Measurements from ENCODE around the gene ASB7.
"Not testable (repeated sequence)": the region's sequence is repeated elsewhere in the genome, so short reads cannot be mapped to it uniquely, and the experiment has no call there.

Gene ASB7

DNA sequence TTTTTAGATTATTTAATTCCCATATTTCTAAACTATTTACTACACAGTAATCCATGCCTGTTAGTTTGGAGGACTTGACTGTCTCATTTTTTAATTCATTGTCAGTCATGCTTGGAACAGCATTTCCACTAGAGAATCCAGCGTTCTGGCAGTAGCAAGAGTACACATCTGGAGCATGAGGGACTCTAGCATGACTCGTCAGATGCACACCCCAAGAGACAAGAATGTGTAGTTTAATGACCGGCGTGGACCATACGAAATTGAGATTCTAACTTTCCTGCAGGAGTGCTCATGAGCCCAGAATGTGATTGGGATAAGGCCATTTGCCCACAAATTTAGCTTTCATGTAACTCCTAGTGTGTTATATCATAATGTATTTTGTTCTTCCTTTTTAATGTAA lies 48.9 kb downstream of the ASB7 start:
- no peak for DNase-seq (ENCODE audit: low spot score)

DNA sequence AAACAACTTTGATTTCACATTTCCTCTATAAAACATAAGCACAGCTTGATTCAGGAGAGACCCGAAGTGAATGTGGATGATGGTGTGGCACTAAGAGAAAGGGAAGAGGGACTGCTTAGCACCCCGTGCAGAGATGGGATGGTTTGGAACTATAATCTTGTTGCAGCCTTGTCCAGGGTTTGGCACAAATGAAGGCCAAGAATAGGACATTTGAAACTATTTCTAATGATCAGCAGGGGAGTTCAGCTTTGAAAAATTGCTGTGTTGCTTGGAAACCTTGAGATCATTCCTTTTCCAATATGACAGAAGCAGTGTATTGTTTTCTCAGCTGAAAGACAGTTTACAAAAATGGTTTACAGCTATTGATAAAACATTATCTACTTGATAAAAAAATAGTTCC lies 49.7 kb downstream of the ASB7 start:
- DNase-seq (ENCODE audit: low spot score): no peak

DNA sequence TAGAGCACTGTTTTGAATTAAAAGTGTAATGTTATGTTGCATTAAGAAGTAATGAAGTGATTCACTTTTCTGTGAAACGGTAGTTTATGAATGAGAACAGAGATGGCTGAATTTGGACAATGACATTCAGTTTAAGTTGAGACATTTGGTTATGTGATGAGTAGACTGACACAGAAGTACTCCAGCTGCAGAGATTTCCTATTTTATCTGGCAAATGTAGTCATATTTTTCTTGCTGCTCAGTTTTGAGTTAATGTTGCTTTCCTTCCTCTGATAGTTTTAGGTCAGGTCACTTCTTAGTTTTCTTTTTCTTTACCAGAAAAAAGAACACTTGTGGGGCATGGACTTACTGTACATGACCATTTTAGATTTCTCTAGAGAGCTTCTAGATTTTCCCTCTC lies 51.2 kb downstream of the ASB7 start:
- DNase-seq (ENCODE audit: low spot score): no peak

DNA sequence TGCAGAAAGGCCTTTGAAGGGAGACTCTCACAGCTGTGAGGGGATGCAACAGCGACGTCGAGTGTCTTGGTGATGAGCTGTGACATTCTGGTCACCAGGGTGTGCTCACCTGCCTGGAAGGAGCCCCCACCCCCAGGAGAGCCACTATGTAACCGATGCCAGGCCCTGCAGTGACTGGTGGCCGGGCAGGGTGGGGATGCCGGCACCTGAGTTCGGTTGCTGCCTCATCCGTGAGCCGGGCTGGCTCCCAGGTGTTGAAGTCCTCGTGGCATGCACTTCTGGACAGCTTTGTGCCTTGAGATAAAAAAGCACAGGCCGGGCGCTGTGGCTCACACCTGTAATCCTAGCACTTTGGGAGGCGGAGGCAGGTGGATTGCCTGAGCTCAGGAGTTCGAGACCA lies 56.5 kb downstream of the ASB7 start:
- DNase-seq (ENCODE audit: low spot score): no peak

DNA sequence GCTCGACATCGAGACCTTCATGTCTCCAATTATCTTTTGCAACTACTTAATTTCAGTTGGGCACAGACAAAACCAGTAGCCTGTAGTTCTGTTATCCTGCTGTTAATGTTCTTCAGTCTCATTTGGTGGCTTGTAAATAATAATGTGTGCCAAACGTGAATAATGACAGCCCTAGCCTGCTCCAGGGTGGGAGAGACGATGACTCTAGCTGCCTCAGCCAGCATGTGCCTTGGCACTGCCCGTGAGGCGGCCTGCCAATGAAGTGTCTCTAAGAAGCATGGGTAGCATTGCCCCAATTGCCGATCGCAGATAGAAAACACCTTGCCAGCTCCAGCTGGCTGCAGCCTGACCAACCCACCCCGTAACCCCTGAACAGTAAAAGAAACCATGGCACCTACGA lies 58.8 kb downstream of the ASB7 start:
- no peak for DNase-seq (ENCODE audit: low spot score)

DNA sequence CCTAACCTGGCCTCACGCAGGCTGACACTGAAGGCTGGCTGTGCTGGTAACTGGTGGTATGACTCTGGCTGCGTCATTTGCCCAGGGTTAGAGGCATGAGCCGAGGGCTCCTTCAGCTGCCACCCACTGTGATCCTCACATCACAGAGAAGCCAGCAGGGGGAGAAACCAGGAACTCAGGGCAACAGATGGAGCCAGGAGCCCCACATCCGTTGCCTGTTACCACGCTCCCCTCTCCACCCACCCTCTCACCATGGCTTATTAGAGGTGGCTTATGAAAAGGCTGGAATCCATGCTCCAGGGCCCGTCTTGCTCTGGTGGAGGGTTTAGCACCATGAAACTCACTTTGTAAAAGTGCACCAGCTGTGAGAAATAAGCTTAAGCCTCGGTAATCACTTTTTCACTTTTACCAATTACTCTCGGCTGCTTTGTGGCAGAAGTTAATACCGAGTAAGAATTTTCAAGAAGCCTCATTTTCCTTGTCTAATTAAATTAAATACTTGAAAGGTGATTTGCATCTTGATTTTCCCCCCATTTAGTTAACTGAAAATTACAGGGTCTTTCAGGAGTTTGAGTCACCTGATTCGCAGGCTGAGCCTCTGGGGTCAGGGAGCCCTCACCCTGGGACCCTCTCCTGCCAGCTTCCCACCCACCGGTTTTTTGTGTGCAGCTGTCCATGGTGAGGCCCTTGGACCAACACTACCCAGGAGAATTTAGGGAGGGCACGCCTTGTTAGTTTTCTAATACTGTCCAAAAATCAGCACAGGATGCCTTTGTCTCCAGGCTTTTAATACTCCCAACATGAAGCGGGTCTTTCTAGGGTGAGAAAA lies 60.9 kb downstream of the ASB7 start:
- peak; percentile 74 for DNase-seq (ENCODE audit: low spot score)

DNA sequence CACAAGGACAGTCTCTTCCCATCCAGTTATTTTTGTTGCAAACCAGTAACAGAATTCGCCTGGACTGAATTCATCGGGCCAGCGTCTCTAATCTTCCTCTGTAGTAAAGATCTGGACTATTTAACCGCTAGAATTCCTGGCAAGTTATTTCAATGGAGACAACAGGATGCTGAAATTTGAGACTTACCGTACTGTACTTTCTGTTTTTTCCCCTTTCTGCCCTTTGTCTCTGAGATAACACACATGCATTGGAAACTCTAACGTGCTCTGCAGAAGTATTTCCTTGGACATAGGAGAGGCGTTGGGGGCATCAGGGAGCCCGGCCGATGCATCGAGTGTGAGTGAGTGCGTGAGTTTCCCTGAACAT lies 61.5 kb downstream of the ASB7 start:
- peak; percentile 38 for DNase-seq (ENCODE audit: low spot score)

DNA sequence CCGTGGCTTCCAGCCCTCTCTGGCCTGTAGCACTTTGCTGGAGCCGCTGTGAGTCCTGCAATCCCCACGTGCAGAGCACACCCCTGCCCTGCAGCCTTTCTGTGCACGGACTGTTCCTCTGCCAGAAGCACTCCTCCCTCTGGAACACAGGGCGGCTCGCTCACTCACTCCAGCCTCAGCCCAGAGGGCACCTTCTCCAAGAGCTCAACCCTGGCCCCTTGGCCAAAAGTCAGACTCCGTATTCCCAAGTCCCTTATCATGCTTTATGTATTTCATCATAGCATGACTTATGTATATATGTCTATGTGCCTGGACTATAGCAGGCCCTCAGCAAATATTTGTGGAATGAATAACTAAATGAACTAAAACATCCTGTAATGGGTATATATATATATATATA lies 63.2 kb downstream of the ASB7 start:
- no peak for DNase-seq (ENCODE audit: low spot score)

DNA sequence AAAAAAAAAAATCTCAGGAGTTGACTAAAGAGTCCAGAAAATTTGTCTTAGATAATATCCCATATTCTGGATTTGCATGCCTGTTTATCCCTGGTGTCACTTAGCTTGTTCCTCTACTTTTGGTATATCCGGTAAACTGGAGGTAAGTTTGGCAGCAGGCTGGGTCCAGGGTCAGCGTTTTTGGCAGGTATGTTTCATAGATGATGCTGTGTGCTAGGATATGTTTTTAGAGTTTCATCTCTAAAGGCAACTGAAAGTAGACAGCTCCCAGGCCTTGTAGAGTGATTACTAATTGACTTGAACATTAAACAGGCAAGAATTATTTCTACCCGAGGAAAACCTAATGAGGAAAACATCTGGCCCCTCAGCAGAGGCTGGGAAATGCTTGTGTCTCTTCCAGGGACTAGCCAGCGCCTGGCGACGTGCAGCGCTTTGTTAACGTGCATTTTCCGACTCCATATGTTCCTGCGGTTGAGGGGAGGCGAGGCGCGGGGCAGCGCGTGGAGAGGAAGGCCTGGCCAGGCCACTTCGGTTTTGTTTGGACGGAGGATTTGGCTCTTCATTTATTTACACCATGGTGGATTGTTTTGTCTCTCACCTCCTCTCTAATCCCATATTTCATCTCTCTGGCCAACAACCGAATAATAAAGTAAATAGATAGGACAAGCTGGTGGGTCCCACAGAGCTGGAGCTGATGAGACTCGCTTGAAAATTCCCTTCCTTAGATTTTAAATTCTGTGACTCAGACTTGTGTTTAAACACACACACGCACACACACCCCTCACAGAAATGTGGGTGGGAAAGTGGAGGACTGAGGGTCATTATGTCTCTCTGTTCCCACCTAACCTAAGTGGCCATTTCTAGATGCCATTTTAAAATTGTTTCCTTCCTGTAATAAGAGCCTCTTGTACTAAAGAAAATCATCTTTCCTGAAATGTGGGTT lies 65.3 kb downstream of the ASB7 start:
- DNase-seq (ENCODE audit: low spot score): no peak

DNA sequence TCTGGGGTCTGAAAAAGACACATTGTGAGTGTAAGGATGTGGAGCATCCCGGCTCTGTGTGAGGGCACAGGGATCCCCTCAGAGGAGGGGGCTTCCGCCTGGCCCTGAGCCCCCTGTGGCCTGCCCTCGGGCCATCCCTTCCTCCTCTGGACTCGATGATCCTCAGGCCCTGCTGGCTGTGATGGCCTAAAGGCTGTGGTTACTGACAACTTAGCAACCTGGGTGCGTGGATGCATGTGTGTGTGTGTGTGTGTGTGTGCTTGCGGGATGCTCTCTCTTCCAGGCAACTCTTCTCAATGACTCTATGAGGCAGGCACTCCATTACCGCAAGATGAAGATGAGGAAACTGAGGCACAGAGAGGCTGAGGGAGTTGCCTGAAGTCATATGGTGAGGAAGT lies 66.0 kb downstream of the ASB7 start:
- no peak for DNase-seq (ENCODE audit: low spot score)

DNA sequence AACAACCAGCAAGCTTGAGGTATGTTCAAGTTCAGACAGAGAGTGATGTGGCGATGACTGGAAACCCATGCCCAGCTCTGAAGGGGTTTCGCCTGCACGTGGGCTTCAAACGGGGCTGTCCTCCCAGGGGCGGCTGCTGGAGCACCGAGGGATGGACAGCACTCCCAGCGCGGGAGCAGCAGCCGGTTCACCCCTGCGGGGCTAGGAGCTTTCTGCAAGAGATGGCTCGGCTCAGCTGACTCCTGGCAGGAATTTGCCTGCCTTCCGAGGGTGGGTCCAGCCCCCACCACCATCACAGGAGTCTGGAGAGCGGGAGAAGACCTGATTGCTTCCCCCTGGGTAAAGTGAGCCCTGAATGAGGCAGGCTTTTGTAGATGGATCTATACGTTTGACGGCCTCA lies 66.9 kb downstream of the ASB7 start:
- no peak for DNase-seq (ENCODE audit: low spot score)

DNA sequence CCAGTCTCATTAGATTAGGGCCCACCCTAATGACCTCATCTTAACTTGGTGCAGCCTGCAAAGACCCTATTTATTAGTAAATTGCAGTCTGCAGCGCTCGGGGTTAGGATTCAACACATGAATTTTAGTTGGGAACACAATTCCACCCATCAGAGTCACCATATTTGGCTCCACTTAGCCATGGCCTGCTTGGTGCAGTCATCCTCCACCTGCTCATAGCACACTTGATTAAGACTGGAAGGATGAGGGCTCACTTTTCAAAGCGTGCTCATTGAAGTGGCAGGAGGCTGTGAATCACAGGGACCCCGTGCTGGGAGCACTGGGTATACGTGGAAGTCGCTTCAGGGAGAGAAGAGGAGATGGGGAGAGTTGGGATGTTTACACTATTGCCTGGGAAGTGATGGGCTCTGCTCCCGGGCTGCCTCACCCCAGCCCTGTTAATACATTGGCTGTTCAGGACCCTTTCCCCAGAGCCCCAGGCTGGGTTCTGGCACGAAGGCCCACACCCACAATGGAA lies 68.2 kb downstream of the ASB7 start:
- DNase-seq (ENCODE audit: low spot score): no peak

DNA sequence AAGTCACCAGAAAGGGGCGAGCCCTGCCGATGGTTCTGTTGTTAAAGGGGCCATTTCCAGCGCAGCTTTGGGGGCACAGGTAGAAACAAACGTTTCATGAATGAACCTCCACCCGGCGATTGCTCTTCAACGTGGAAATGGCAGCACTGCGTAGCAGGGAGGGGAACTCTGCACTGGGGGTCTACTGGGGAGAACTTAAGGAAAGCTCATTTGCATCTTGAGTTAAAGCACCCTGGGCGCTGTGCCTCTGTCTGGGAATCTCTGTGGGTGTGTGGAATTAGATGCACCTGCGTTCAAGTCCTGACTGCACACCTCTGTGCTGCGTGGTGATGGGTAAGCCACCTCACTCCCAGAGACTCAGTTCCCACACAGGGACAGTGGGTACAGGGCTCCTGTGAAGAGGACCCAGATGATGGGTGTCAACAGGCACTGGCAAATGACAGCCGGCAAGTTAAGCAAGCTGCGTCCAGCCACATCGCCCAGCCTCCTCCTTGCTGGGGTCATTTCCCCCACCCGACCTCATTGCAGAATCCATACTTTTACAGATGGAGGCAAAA lies 68.8 kb downstream of the ASB7 start:
- DNase-seq (ENCODE audit: low spot score): peak; percentile 34

DNA sequence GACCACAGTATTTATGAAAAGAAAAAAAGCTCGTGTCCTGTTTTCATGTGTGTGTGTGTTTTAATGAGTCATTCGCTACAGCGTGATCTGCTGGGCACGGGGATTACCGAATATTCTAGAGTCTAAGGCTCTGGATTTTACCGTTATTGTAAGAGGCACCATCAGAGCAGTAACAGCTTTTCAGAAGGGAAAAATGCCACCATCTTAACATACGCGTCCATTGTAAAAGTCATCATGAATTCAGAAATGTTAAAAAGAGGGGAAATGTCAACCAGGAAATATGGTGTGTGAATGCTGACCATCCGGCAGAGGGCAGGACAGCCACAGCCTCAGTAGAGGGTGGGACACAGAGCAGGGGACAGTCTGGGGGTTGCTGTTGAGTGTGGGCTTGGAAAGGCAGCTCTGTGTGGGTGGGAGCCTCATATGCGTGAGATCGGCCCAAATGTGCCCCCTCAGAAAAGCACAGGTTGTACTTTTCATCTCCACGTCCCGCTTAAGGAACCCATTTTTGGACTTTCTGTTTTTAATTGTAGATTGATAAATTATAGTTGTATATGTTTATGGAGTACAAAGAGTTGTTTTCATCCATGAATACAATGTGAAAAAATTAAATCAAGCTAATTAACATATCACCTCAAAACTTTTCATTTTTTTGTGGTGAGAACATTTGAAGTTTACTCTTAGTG lies 69.6 kb downstream of the ASB7 start:
- peak; percentile 53 for DNase-seq (ENCODE audit: low spot score)

DNA sequence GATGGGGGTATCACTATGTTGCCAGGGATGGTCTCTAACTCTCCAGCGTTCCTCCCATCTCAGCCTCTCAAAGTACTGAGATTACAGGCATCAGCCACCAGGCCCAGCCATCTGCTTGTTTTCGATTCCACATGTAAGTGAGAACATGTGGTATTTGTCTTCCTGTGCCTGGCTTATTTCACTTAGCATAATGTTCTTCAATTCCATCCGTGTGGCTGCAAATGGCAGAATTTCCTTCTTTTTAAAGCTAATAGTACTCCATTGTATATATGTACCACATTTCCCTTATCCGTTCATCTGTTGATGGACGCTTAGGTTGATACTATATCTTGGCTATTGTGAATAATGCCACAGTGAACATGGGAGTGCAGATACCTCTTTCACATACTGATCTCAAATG lies 70.6 kb downstream of the ASB7 start:
- DNase-seq (ENCODE audit: low spot score): no peak

DNA sequence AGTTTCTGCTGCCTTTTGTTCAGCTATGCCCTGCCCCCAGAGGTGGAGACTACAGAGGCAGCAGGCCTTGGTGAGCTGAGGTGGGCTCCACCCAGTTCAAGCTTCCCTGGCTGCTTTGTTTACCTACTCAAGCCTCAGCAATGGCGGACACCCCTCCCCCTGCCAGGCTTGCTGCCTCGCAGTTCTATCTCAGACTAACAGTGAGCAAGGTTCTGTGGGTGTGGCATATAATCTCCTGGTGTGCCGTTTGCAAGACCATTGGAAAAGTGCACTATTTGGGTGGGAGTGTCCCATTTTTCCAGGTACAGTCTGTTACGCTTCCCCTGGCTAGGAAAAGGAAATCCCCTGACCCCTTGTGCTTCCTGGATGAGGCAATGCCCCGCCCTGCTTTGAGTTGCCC lies 76.8 kb downstream of the ASB7 start:
- DNase-seq (ENCODE audit: low spot score): not testable (repeated sequence)

DNA sequence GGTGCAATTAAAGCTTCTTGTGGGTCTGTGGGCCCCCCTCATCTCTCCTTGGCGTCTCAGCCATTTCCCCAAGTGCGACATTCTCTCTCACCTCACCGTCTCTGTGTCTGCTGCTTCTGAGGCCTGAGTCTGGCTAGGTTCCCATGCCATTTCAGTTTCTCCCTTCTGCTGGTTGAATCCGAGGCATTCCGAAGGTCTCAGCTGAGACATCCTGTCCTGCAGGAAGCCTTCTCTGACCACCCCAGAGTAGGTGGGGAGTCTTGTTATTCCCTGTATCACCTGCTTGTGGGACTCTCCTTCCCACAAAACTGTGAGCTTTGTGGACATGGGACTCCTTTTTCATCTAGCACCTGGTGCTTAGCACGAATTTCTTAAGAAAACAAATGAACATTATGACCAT lies 78.3 kb downstream of the ASB7 start:
- no peak for DNase-seq (ENCODE audit: low spot score)

DNA sequence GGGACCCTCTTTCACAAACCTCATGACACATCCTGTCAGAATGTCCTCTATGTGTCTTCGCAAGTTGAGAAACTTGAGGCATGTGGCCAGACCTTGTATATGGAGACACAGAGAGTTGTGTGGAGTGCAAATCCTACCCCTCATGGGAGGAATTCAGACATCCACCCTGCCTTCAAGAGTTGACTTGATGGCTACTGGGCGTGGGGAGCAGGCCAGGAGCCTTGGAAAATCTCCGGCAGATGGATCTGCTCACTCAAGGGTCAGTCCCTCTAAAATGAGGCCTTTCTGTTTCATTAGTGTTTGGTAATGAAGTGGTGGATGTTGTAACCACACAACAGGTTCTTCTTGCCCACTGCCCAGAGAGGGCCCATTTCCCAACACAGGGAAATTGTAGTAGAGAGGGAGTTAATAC lies 79.0 kb downstream of the ASB7 start:
- DNase-seq (ENCODE audit: low spot score): no peak

DNA sequence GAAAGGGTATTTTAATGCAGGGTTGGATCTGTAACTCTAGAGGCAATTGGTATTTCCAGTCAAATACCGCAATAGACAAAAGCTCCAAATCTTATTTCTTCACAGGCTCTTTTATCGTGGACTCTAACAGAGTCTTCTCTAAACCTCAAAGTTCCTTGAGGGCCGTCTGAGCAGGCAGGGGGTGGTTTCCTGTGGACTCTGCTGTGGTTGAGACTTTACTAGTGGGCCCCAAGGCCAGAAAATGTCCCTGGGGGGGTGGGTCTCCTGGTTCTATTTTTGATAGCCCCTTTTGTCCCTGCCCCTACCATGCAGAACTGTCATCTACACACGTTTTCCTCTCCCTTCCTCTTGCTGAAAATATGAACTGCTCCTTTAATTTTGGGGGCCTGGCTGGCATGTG lies 80.1 kb downstream of the ASB7 start:
- no peak for DNase-seq (ENCODE audit: low spot score)

DNA sequence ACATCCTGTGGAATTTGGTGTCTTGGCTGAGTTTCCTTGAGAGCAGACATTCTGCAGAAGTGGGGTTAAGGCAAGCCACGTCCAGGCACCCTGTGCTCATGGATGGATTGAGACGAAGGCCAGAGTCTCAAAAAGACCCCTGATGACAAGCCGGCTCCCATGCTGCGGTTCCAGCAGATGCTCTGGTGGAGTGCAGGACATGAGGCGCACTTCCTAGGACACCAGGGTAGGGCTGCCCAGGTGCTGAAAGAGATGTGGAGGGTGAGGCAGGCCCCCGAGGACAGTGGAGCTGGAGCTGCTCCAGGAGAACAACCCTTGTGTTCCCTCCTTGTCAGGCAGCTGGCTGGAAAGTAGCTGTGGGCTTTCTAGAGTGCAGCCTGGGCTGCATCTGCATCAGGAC lies 81.0 kb downstream of the ASB7 start:
- DNase-seq (ENCODE audit: low spot score): no peak

DNA sequence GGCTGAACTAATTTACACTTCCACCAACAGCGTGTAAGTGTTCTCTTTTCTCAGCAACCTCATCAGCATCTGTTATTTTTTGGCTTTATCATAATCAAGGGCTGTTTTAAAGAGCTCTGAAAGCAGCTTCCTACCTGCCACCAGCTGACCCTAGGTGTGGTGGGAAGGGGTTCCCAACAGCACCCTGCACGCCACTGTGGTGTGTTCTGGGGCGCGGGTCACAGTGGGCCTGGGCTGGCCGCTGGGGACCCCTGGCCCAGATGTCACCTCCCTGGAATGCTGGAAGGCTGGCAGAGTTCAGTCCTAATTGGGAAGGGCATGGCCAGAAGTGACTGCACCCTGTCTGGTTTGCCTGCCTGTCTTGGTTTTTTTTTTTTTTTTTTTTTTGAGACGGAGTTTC lies 82.2 kb downstream of the ASB7 start:
- DNase-seq (ENCODE audit: low spot score): no peak

DNA sequence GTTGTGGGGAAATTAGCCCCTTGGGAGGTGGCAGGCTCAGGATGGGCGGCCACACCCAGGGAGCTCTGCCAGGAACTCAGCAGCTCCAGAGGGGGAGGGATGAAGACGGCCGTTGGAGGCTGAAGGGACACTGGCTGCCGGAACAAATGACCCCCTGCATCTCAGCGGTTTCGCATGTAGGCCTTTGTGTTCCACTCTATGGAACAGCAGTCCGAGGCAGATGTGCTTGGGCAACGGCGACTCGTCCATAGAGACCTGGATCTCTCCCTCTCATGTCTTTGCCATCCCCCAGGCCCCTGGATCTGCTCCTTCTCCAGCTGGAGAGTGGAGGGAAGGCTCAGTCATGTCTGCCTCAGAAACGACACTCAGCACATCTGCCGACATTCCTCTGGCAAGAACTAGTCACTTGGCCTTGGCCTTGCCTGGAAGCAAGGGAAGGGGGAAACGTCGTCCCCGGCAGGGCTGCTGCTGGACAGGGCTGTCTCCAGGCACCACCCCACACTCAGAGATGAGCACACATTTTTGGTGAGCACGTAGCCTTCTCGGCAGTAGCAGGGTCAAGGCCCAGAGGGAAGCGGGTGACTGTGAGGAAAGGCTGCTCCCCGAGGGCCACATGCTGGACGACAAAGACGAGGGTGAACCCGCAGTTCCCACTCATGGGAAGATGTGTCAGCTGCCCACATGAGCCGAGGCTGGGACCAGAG lies 83.8 kb downstream of the ASB7 start:
- DNase-seq (ENCODE audit: low spot score): no peak
